ENCODE data around the gene ZBTB20. TPM values are rescaled to one million over a fixed set of nuclear protein-coding genes. Genes with fewer than 3 reads are reported as not detected.

Gene ZBTB20
- total and polyA plus RNA-seq, 9 donors, result 4.3 to 160 (median 107) TPM

- H3K27me3 ChIP-seq, result no peaks in the 10 kb centered on the region
- H3K9me3 ChIP-seq, result no peaks in the 10 kb centered on the region
- TF ChIP-seq CTCF (IDR thresholded peaks at IDR 0.05), result no peak
- TF ChIP-seq EP300 (IDR thresholded peaks at IDR 0.05), result no peak
- no peak for TF ChIP-seq POLR2A (IDR thresholded peaks at IDR 0.05)
- H3K4me3 ChIP-seq, result no peak overlapping the region
- intact Hi-C loops (cut with DNase I), result no loop called here
- DNase-seq, result no peak
- no peak overlapping the region for H3K27ac ChIP-seq
- no peaks in the 10 kb centered on the region for H3K4me1 ChIP-seq (ENCODE audit: insufficient read depth)
- H3K36me3 ChIP-seq, result no peaks in the 10 kb centered on the region
- 95 to 99% (median 95%) methylated on average over 2 of the region's 2 CpGs for WGBS, 3 donors
These were observed 352.0 kb downstream of the ZBTB20 start for GRCh38 chr3:114794894-114795630.

GRCh38 chr3:114792159-114792918, 354.7 kb downstream of the ZBTB20 start:
- 90 to 97% (median 94%) methylated on average over 2 of the region's 2 CpGs for WGBS, 3 donors
- TF ChIP-seq CTCF (IDR thresholded peaks at IDR 0.05) (no peak), EP300 (IDR thresholded peaks at IDR 0.05) (no peak), POLR2A (IDR thresholded peaks at IDR 0.05) (no peak)
- H3K4me3 ChIP-seq, result no peak overlapping the region
- no peak for DNase-seq
- H3K9me3 ChIP-seq, result no peaks in the 10 kb centered on the region
- H3K36me3 ChIP-seq, result no peaks in the 10 kb centered on the region
- no peaks in the 10 kb centered on the region for H3K27me3 ChIP-seq
- intact Hi-C loops (cut with DNase I), result no loop called here
- no peak overlapping the region for H3K27ac ChIP-seq
- no peaks in the 10 kb centered on the region for H3K4me1 ChIP-seq (ENCODE audit: insufficient read depth)

- Histone ChIP-seq H3K9me3 (no peaks in the 10 kb centered on the region), H3K4me3 (no peak overlapping the region), H3K4me1 (ENCODE audit: insufficient read depth) (no peaks in the 10 kb centered on the region), H3K36me3 (no peaks in the 10 kb centered on the region), H3K27me3 (no peaks in the 10 kb centered on the region), H3K27ac (no peak overlapping the region)
- no peak for DNase-seq
- intact Hi-C loops (cut with DNase I), result no loop called here
- TF ChIP-seq EP300 (IDR thresholded peaks at IDR 0.05) (no peak), CTCF (IDR thresholded peaks at IDR 0.05) (no peak), POLR2A (IDR thresholded peaks at IDR 0.05) (no peak)
These were observed 356.3 kb downstream of the ZBTB20 start for GRCh38 chr3:114790752-114791151.

GRCh38 chr3:114789803-114790202, 357.3 kb downstream of the ZBTB20 start:
- intact Hi-C loops (cut with DNase I), result no loop called here
- no peaks in the 10 kb centered on the region for H3K36me3 ChIP-seq
- TF ChIP-seq CTCF (IDR thresholded peaks at IDR 0.05), result no peak
- TF ChIP-seq POLR2A (IDR thresholded peaks at IDR 0.05), result no peak
- TF ChIP-seq EP300 (IDR thresholded peaks at IDR 0.05), result no peak
- no peak for DNase-seq
- no peak overlapping the region for H3K27ac ChIP-seq
- H3K4me3 ChIP-seq, result no peak overlapping the region
- H3K4me1 ChIP-seq (ENCODE audit: insufficient read depth), result no peaks in the 10 kb centered on the region
- WGBS, 3 donors, result 38 to 51% (median 51%) methylated on average over 1 of the region's 1 CpG
- no peaks in the 10 kb centered on the region for H3K9me3 ChIP-seq
- no peaks in the 10 kb centered on the region for H3K27me3 ChIP-seq
